Measurements from ENCODE around the gene OR1S2. TPM values are rescaled to one million over a fixed set of nuclear protein-coding genes. Genes with fewer than 3 reads are reported as not detected.
A peak's percentile ranks its signal among the peaks of the same experiment; 100 is the strongest.

The OR1S2 gene
- total and polyA plus RNA-seq, 9 of the 15 experiments (the other 6 are each of a cell fraction or from before 2014, with no cell fraction given): not detected

DNA sequence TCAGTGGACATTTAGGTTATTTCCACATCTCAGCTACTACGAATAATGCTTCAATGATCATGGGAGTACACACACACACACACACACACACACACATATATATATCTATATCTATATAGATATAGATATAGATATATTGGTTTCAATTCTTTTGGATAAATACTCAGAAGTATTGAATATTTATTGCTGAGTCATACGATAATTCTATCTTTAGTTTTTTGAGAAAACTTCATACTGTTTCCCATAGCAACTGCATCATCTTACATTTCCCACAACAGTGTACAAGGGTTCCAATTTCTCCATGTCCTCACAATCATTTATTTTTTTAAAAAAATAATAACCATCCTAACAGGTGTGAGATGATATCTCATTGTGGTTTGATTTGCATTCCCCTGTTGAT, 8.0 kb downstream of the OR1S2 start (continued):
- TF ChIP-seq, protein P1, sequence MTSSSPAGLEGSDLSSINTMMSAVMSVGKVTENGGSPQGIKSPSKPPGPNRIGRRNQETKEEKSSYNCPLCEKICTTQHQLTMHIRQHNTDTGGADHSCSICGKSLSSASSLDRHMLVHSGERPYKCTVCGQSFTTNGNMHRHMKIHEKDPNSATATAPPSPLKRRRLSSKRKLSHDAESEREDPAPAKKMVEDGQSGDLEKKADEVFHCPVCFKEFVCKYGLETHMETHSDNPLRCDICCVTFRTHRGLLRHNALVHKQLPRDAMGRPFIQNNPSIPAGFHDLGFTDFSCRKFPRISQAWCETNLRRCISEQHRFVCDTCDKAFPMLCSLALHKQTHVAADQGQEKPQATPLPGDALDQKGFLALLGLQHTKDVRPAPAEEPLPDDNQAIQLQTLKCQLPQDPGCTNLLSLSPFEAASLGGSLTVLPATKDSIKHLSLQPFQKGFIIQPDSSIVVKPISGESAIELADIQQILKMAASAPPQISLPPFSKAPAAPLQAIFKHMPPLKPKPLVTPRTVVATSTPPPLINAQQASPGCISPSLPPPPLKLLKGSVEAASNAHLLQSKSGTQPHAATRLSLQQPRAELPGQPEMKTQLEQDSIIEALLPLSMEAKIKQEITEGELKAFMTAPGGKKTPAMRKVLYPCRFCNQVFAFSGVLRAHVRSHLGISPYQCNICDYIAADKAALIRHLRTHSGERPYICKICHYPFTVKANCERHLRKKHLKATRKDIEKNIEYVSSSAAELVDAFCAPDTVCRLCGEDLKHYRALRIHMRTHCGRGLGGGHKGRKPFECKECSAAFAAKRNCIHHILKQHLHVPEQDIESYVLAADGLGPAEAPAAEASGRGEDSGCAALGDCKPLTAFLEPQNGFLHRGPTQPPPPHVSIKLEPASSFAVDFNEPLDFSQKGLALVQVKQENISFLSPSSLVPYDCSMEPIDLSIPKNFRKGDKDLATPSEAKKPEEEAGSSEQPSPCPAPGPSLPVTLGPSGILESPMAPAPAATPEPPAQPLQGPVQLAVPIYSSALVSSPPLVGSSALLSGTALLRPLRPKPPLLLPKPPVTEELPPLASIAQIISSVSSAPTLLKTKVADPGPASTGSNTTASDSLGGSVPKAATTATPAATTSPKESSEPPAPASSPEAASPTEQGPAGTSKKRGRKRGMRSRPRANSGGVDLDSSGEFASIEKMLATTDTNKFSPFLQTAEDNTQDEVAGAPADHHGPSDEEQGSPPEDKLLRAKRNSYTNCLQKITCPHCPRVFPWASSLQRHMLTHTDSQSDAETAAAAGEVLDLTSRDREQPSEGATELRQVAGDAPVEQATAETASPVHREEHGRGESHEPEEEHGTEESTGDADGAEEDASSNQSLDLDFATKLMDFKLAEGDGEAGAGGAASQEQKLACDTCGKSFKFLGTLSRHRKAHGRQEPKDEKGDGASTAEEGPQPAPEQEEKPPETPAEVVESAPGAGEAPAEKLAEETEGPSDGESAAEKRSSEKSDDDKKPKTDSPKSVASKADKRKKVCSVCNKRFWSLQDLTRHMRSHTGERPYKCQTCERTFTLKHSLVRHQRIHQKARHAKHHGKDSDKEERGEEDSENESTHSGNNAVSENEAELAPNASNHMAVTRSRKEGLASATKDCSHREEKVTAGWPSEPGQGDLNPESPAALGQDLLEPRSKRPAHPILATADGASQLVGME (CRISPR knock-in tag; IDR thresholded peaks at IDR 0.05): no peak
- peak; percentile 55; the same call in 1 of the 2 replicates for TF ChIP-seq MAFG (tag; conservative IDR thresholded peaks at IDR 0.05)

DNA sequence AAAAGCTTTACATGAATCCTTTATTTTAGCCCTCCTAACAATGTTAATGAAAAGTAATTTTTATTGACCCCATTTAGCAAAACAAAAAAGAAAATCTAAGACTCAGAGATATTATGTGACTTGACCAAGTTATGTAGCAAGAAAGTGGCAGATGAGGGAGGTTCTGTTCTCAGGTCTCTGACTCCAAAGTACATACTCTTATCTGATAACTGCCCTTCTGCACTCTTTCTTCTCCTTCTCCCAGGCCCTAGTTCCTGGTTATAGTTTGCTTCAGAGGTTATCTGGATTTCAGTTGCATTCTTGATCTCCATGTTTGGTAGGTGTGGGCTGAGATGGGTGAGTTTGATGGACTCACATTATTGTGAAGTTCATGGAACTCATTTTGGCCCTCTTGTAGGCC, 10.6 kb downstream of the OR1S2 start:
- Histone ChIP-seq H2AFZ (ENCODE audit: low read depth, low read length) (no peak overlapping the region), H3K27ac (ENCODE audit: extremely low read depth, low read depth, low read length) (no peak overlapping the region), H3K36me3 (ENCODE audit: control insufficient read depth, insufficient read depth, low read length) (no peaks in the 10 kb centered on the region), H3K9ac (ENCODE audit: insufficient read depth in 1 of 2, low read depth in 2 of 2, low read length in 2 of 2) (no peak overlapping the region), H3K9me1 (ENCODE audit: control insufficient read depth, insufficient read depth, low read length) (no peaks in the 10 kb centered on the region), H3K79me2 (ENCODE audit: control insufficient read depth, insufficient read depth, low read length) (no peaks in the 10 kb centered on the region), H4K20me1 (replicated peaks; ENCODE audit: control insufficient read depth, insufficient read depth, low read length) (no peaks in the 10 kb centered on the region), H3K4me3 (no peak overlapping the region), H3K4me1 (replicated peaks in 1 of 2; ENCODE audit: control insufficient read depth in 2 of 2, insufficient read depth in 2 of 2, low read length in 2 of 2) (no peaks in the 10 kb centered on the region), H3K27me3 (ENCODE audit: control insufficient read depth in 2 of 2, insufficient read depth in 2 of 2, low read length in 2 of 2) (no peaks in the 10 kb centered on the region), H3K9me3 (replicated peaks; ENCODE audit: control insufficient read depth, insufficient read depth, low read depth, low read length) (no peaks in the 10 kb centered on the region), H3K4me2 (ENCODE audit: insufficient read depth, low read length) (no peak overlapping the region)
- ChIA-PET CTCF (ENCODE audit: low intra/inter-chr PET ratio) (no interaction called here), POLR2A (no interaction called here)
- no peak for DNase-seq (ENCODE audit: extremely low read depth in 1 of 4, low spot score in 3 of 4)
- ATAC-seq: no peak
- no TSS peak for BruUV-seq (replicated peaks)
- intact Hi-C loops (cut with micrococcal nuclease) (no loop called here), in situ Hi-C loops (cut with MboI) (no loop called here)
- no peak for FAIRE-seq
- no peak for TF ChIP-seq SIX5 (IDR thresholded peaks at IDR 0.05; ENCODE audit: borderline replicate concordance in 1 of 2, insufficient read depth in 1 of 2, low read depth in 1 of 2, low read length in 2 of 2)
- TF ChIP-seq MECOM (CRISPR knock-in tag; IDR thresholded peaks at IDR 0.05): no peak
- no peak for TF ChIP-seq NR4A1 (CRISPR knock-in tag; IDR thresholded peaks at IDR 0.05)
- no peak for TF ChIP-seq NR4A1 (tag; IDR thresholded peaks at IDR 0.05)
- no peak for TF ChIP-seq HDAC8 (tag; IDR thresholded peaks at IDR 0.05)
- TF ChIP-seq ZBTB17 (CRISPR knock-in tag; IDR thresholded peaks at IDR 0.05): no peak
- no peak for TF ChIP-seq ZNF253 (CRISPR knock-in tag; conservative IDR thresholded peaks at IDR 0.05)
- TF ChIP-seq CREM (IDR thresholded peaks at IDR 0.05; ENCODE audit: low read depth): no peak
- TF ChIP-seq, protein P2, sequence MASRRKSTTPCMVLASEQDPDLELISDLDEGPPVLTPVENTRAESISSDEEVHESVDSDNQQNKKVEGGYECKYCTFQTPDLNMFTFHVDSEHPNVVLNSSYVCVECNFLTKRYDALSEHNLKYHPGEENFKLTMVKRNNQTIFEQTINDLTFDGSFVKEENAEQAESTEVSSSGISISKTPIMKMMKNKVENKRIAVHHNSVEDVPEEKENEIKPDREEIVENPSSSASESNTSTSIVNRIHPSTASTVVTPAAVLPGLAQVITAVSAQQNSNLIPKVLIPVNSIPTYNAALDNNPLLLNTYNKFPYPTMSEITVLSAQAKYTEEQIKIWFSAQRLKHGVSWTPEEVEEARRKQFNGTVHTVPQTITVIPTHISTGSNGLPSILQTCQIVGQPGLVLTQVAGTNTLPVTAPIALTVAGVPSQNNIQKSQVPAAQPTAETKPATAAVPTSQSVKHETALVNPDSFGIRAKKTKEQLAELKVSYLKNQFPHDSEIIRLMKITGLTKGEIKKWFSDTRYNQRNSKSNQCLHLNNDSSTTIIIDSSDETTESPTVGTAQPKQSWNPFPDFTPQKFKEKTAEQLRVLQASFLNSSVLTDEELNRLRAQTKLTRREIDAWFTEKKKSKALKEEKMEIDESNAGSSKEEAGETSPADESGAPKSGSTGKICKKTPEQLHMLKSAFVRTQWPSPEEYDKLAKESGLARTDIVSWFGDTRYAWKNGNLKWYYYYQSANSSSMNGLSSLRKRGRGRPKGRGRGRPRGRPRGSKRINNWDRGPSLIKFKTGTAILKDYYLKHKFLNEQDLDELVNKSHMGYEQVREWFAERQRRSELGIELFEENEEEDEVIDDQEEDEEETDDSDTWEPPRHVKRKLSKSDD (conservative IDR thresholded peaks at IDR 0.05; ENCODE audit: low read length): no peak
- TF ChIP-seq, protein P3, sequence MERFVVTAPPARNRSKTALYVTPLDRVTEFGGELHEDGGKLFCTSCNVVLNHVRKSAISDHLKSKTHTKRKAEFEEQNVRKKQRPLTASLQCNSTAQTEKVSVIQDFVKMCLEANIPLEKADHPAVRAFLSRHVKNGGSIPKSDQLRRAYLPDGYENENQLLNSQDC (CRISPR knock-in tag; IDR thresholded peaks at IDR 0.05): no peak
